ENCODE measurements around the gene NFKBIE.
"Not testable (repeated sequence)": the region's sequence is repeated elsewhere in the genome, so short reads cannot be mapped to it uniquely, and the experiment has no call there.

Gene NFKBIE

GRCh38 chr6:44265007-44265721, at the start of gene NFKBIE:
NFKBIE (minus strand) TSS chr6:44265551; CDS start chr6:44265346, 205 bp downstream.
- no peaks in the 10 kb centered on the region for H3K36me3 ChIP-seq (ENCODE audit: insufficient read depth, low read length)
- TF ChIP-seq FOXP2 (optimal IDR thresholded peaks at IDR 0.05; ENCODE audit: control extremely low read depth, extremely low read length, insufficient read depth) (no peak), POLR2AphosphoS5 (IDR thresholded peaks at IDR 0.05; ENCODE audit: borderline replicate concordance, low read depth, low read length) (0 out of 2 replicates have a peak, but pooled peaks have one; percentile 31), EZH2 (IDR thresholded peaks at IDR 0.05) (no peak)
- peak within 1 kb of the TSS; percentile 73 for H3K9ac ChIP-seq (ENCODE audit: insufficient read length)
- no peak for DNase-seq (ENCODE audit: low read depth, low spot score)
- H3K4me3 ChIP-seq: peak within 1 kb of the TSS; percentile 95
- no peaks in the 10 kb centered on the region for H3K9me3 ChIP-seq (ENCODE audit: low read depth, low read length)
- H3K27ac ChIP-seq: no peak within 1 kb of the TSS

- H3K9ac ChIP-seq (ENCODE audit: insufficient read length); H3K27ac ChIP-seq; DNase-seq (ENCODE audit: low read depth, low spot score); H3K4me3 ChIP-seq; H3K9me3 ChIP-seq (ENCODE audit: low read depth, low read length): not testable (repeated sequence)
- H3K36me3 ChIP-seq (ENCODE audit: insufficient read depth, low read length): peaks cover 25% of the 10 kb centered on the region
Observed at GRCh38 chr6:44314657-44315056, 49.3 kb upstream of the NFKBIE start.

GRCh38 chr6:44312901-44313788, 47.8 kb upstream of the NFKBIE start, which contains the start of gene AARS2:
AARS2 (minus strand) TSS chr6:44313347; CDS start chr6:44313323, 24 bp downstream.
- Histone ChIP-seq H3K9ac (ENCODE audit: insufficient read length) (peak within 1 kb of the TSS; percentile 93), H3K4me3 (peak within 1 kb of the TSS; percentile 89), H3K36me3 (ENCODE audit: insufficient read depth, low read length) (peaks cover 33% of the 10 kb centered on the region), H3K9me3 (ENCODE audit: low read depth, low read length) (no peaks in the 10 kb centered on the region), H3K27ac (peak within 1 kb of the TSS; percentile 53)
- TF ChIP-seq POLR2AphosphoS5 (IDR thresholded peaks at IDR 0.05; ENCODE audit: borderline replicate concordance, low read depth, low read length) (peak; percentile 98), FOXP2 (optimal IDR thresholded peaks at IDR 0.05; ENCODE audit: control extremely low read depth, extremely low read length, insufficient read depth) (peak; percentile 8), EZH2 (IDR thresholded peaks at IDR 0.05) (no peak)
- DNase-seq (ENCODE audit: low read depth, low spot score): peak; percentile 59

- Histone ChIP-seq H3K9ac (ENCODE audit: insufficient read length) (no peak overlapping the region), H3K4me3 (peak overlapping the region; percentile 89), H3K9me3 (ENCODE audit: low read depth, low read length) (no peaks in the 10 kb centered on the region), H3K36me3 (ENCODE audit: insufficient read depth, low read length) (peaks cover 36% of the 10 kb centered on the region), H3K27ac (no peak overlapping the region)
- TF ChIP-seq EZH2 (IDR thresholded peaks at IDR 0.05) (no peak), POLR2AphosphoS5 (IDR thresholded peaks at IDR 0.05; ENCODE audit: borderline replicate concordance, low read depth, low read length) (no peak), FOXP2 (optimal IDR thresholded peaks at IDR 0.05; ENCODE audit: control extremely low read depth, extremely low read length, insufficient read depth) (no peak)
- DNase-seq (ENCODE audit: low read depth, low spot score): no peak
Observed at GRCh38 chr6:44311767-44312166, 46.4 kb upstream of the NFKBIE start.

GRCh38 chr6:44311304-44311703, 46.0 kb upstream of the NFKBIE start:
- H3K4me3 ChIP-seq: no peak overlapping the region
- no peak overlapping the region for H3K27ac ChIP-seq
- TF ChIP-seq EZH2 (IDR thresholded peaks at IDR 0.05) (no peak), POLR2AphosphoS5 (IDR thresholded peaks at IDR 0.05; ENCODE audit: borderline replicate concordance, low read depth, low read length) (no peak), FOXP2 (optimal IDR thresholded peaks at IDR 0.05; ENCODE audit: control extremely low read depth, extremely low read length, insufficient read depth) (no peak)
- H3K9ac ChIP-seq (ENCODE audit: insufficient read length): no peak overlapping the region
- no peaks in the 10 kb centered on the region for H3K9me3 ChIP-seq (ENCODE audit: low read depth, low read length)
- no peak for DNase-seq (ENCODE audit: low read depth, low spot score)
- peaks cover 36% of the 10 kb centered on the region for H3K36me3 ChIP-seq (ENCODE audit: insufficient read depth, low read length)

GRCh38 chr6:44310241-44310640, 44.9 kb upstream of the NFKBIE start:
- TF ChIP-seq POLR2AphosphoS5 (IDR thresholded peaks at IDR 0.05; ENCODE audit: borderline replicate concordance, low read depth, low read length): no peak
- TF ChIP-seq EZH2 (IDR thresholded peaks at IDR 0.05): no peak
- no peak for TF ChIP-seq FOXP2 (optimal IDR thresholded peaks at IDR 0.05; ENCODE audit: control extremely low read depth, extremely low read length, insufficient read depth)
- H3K4me3 ChIP-seq: no peak overlapping the region
- no peaks in the 10 kb centered on the region for H3K9me3 ChIP-seq (ENCODE audit: low read depth, low read length)
- DNase-seq (ENCODE audit: low read depth, low spot score): no peak
- peaks cover 36% of the 10 kb centered on the region for H3K36me3 ChIP-seq (ENCODE audit: insufficient read depth, low read length)
- no peak overlapping the region for H3K9ac ChIP-seq (ENCODE audit: insufficient read length)
- H3K27ac ChIP-seq: no peak overlapping the region

GRCh38 chr6:44309631-44310030, 44.3 kb upstream of the NFKBIE start:
- no peak overlapping the region for H3K4me3 ChIP-seq
- H3K9ac ChIP-seq (ENCODE audit: insufficient read length): no peak overlapping the region
- no peak overlapping the region for H3K27ac ChIP-seq
- H3K36me3 ChIP-seq (ENCODE audit: insufficient read depth, low read length): peaks cover 40% of the 10 kb centered on the region
- no peaks in the 10 kb centered on the region for H3K9me3 ChIP-seq (ENCODE audit: low read depth, low read length)
- TF ChIP-seq EZH2 (IDR thresholded peaks at IDR 0.05) (no peak), POLR2AphosphoS5 (IDR thresholded peaks at IDR 0.05; ENCODE audit: borderline replicate concordance, low read depth, low read length) (no peak), FOXP2 (optimal IDR thresholded peaks at IDR 0.05; ENCODE audit: control extremely low read depth, extremely low read length, insufficient read depth) (no peak)
- no peak for DNase-seq (ENCODE audit: low read depth, low spot score)

- no peak for DNase-seq (ENCODE audit: low read depth, low spot score)
- TF ChIP-seq FOXP2 (optimal IDR thresholded peaks at IDR 0.05; ENCODE audit: control extremely low read depth, extremely low read length, insufficient read depth) (no peak), POLR2AphosphoS5 (IDR thresholded peaks at IDR 0.05; ENCODE audit: borderline replicate concordance, low read depth, low read length) (no peak), EZH2 (IDR thresholded peaks at IDR 0.05) (no peak)
- H3K9ac ChIP-seq (ENCODE audit: insufficient read length): no peak overlapping the region
- H3K4me3 ChIP-seq: no peak overlapping the region
- peaks cover 45% of the 10 kb centered on the region for H3K36me3 ChIP-seq (ENCODE audit: insufficient read depth, low read length)
- H3K9me3 ChIP-seq (ENCODE audit: low read depth, low read length): no peaks in the 10 kb centered on the region
- H3K27ac ChIP-seq: no peak overlapping the region
Observed at GRCh38 chr6:44309092-44309491, 43.7 kb upstream of the NFKBIE start.

All from SK-N-MC (cell line).